Measurements from ENCODE around the gene ADGRV1.

ADGRV1 gene

GRCh38 chr5:90529939-90530677, 28.5 kb upstream of the ADGRV1 start:
- H3K9me3 ChIP-seq (ENCODE audit: control insufficient read depth, insufficient read depth, low read depth, low read length): no peaks in the 10 kb centered on the region
- ChIA-PET POLR2A (interaction anchor here (1.6 to 2.1 kb wide), 3 partner anchors 17 to 120 kb away, joined by 5 to 12 read pairs (median 6); partner anchors contain the start of genes CETN3, MBLAC2 and POLR3G), CTCF (interaction anchor here (0.6 to 2.5 kb wide), 27 partner anchors 11 to 1582 kb away, joined by 3 to 20 read pairs (median 4); no protein-coding TSS in a partner anchor)
- H3K4me3 ChIP-seq (ENCODE audit: low read depth, low read length): peak overlapping the region; percentile 95
- H3K36me3 ChIP-seq (ENCODE audit: control insufficient read depth in 2 of 2, insufficient read depth in 1 of 2, low read length in 2 of 2): peaks cover 0 to 2% of the 10 kb centered on the region in 2 experiments; a peak in 1 of 3 replicates
- H3K27ac ChIP-seq (ENCODE audit: extremely low read depth, low read depth, low read length): peak overlapping the region; percentile 87
- H3K4me1 ChIP-seq (ENCODE audit: control insufficient read depth, insufficient read depth, low read length): peaks cover 4% of the 10 kb centered on the region; the same call in 1 of the 2 replicates
- TF ChIP-seq ZNF785 (tag by site-specific recombination; IDR thresholded peaks at IDR 0.05) (no peak), ZNF19 (tag by site-specific recombination; IDR thresholded peaks at IDR 0.05; ENCODE audit: low read depth) (no peak), ZSCAN23 (tag by site-specific recombination; IDR thresholded peaks at IDR 0.05) (no peak), ZNF132 (tag by site-specific recombination; IDR thresholded peaks at IDR 0.05; ENCODE audit: borderline replicate concordance) (no peak), ZNF398 (tag by site-specific recombination; IDR thresholded peaks at IDR 0.05) (peak; percentile 43; the same call in 1 of the 2 replicates), ZEB2 (tag by site-specific recombination; IDR thresholded peaks at IDR 0.05) (peak; percentile 14; the same call in 1 of the 2 replicates), ZBTB44 (tag by site-specific recombination; IDR thresholded peaks at IDR 0.05) (no peak), OVOL3 (tag by site-specific recombination; IDR thresholded peaks at IDR 0.05) (no peak), ZNF660 (tag by site-specific recombination; IDR thresholded peaks at IDR 0.05) (peak; percentile 62; the same call in 1 of the 2 replicates), TCF7L2 (IDR thresholded peaks at IDR 0.05; ENCODE audit: borderline replicate concordance, low read depth, low read length) (no peak), ZNF146 (tag by site-specific recombination; IDR thresholded peaks at IDR 0.05) (no peak), ZNF138 (tag by site-specific recombination; IDR thresholded peaks at IDR 0.05; ENCODE audit: borderline replicate concordance) (no peak), ZNF169 (tag by site-specific recombination; IDR thresholded peaks at IDR 0.05) (no peak), ZNF426 (tag by site-specific recombination; IDR thresholded peaks at IDR 0.05) (no peak), ZNF449 (tag by site-specific recombination; IDR thresholded peaks at IDR 0.05) (no peak; the same call in 1 of the 2 replicates), ZNF791 (tag by site-specific recombination; IDR thresholded peaks at IDR 0.05) (no peak), SP7 (tag by site-specific recombination; IDR thresholded peaks at IDR 0.05) (peak; percentile 17; the same call in 1 of the 2 replicates), ZFP69B (tag by site-specific recombination; IDR thresholded peaks at IDR 0.05) (no peak; the same call in 1 of the 2 replicates), SETDB1 (IDR thresholded peaks at IDR 0.05; ENCODE audit: insufficient read length, low read length) (no peak), KLF17 (tag by site-specific recombination; IDR thresholded peaks at IDR 0.05) (no peak; the same call in 1 of the 2 replicates), ZNF280D (tag by site-specific recombination; IDR thresholded peaks at IDR 0.05) (no peak), ZNF248 (tag by site-specific recombination; IDR thresholded peaks at IDR 0.05) (no peak), ZNF112 (tag by site-specific recombination; IDR thresholded peaks at IDR 0.05) (no peak), ZNF837 (tag by site-specific recombination; IDR thresholded peaks at IDR 0.05) (no peak), FEZF1 (tag by site-specific recombination; IDR thresholded peaks at IDR 0.05) (peak; percentile 30; the same call in 1 of the 2 replicates), ZNF423 (tag by site-specific recombination; IDR thresholded peaks at IDR 0.05) (no peak), KLF10 (tag by site-specific recombination; IDR thresholded peaks at IDR 0.05) (no peak; the same call in 1 of the 2 replicates), ZNF610 (tag by site-specific recombination; IDR thresholded peaks at IDR 0.05; ENCODE audit: borderline replicate concordance) (no peak)
